ENCODE data around the gene LRP8.

DNA sequence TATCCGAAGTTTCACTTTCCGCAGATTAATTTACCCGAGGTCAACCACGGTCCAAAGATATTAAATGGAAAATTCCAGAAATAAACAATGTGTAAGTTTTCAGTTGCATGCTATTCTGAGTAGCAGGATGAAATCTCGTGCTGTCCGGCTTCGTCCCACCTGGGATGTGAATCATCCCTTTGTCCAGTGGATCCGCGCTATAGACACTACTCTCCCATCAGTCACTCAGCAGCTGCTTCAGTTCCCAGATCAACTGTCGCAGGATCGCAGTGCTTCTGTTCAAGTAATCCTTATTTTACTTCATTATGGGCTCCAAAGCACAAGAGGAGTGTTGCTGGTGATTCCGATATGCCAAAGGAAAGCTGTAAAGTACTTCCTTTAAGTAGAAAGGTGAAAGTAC is 8.3 kb upstream of the LRP8 start:
- TF ChIP-seq, protein P1, sequence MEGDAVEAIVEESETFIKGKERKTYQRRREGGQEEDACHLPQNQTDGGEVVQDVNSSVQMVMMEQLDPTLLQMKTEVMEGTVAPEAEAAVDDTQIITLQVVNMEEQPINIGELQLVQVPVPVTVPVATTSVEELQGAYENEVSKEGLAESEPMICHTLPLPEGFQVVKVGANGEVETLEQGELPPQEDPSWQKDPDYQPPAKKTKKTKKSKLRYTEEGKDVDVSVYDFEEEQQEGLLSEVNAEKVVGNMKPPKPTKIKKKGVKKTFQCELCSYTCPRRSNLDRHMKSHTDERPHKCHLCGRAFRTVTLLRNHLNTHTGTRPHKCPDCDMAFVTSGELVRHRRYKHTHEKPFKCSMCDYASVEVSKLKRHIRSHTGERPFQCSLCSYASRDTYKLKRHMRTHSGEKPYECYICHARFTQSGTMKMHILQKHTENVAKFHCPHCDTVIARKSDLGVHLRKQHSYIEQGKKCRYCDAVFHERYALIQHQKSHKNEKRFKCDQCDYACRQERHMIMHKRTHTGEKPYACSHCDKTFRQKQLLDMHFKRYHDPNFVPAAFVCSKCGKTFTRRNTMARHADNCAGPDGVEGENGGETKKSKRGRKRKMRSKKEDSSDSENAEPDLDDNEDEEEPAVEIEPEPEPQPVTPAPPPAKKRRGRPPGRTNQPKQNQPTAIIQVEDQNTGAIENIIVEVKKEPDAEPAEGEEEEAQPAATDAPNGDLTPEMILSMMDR (IDR thresholded peaks at IDR 0.05 in 8 of 11, conservative IDR thresholded peaks at IDR 0.05 in 3 of 11) = no peak
- TF ChIP-seq POLR2A (IDR thresholded peaks at IDR 0.05) = no peak

Data from spleen (tissue), 7 donors.